CD14-positive monocyte (primary cell): ENCODE data around the gene CSTF1. TPM values are rescaled to one million over a fixed set of nuclear protein-coding genes. Genes with fewer than 3 reads are reported as not detected.

Experiments used
- DNase-seq, 3 donors: peaks; one replicate each; pipeline ENCODE4 v3.0.0-alpha.2; 2011 to 2022
- H2AFZ ChIP-seq: 2 replicates; pipeline ENCODE4 v1.6.0; 2012; ENCODE audit warnings: mild to moderate bottlenecking, low read depth, low read length, inconsistent platforms; ENCODE audit not compliant: insufficient read depth, poor library complexity, severe bottlenecking
- H3K27ac ChIP-seq, 2 donors: 1 replicate in 1 of 2; 2 replicates in 1 of 2; pipeline ENCODE4 v1.5.1; 2012 to 2013; ENCODE audit warnings: low read length in 2 of 2, control low read depth in 1 of 2, inconsistent platforms in 1 of 2, low read depth in 1 of 2, mild to moderate bottlenecking in 1 of 2
- H3K27me3 ChIP-seq, 2 donors: one replicate each; pipeline versions ENCODE4 v1.6.0 to v1.6.1; 2011 to 2013; ENCODE audit warnings: low read length in 2 of 2; ENCODE audit not compliant: control insufficient read depth in 2 of 2, insufficient read depth in 2 of 2
- H3K36me3 ChIP-seq, 2 donors: replicated peaks in 1 of 2; 1 replicate in 1 of 2; 2 replicates in 1 of 2; pipeline versions ENCODE4 v1.5.1 to v1.6.1; 2012 to 2013; ENCODE audit warnings: low read length in 2 of 2, control low read depth in 1 of 2, inconsistent platforms in 1 of 2, mild to moderate bottlenecking in 1 of 2; ENCODE audit not compliant: insufficient read depth in 2 of 2, control insufficient read depth in 1 of 2
- H3K4me1 ChIP-seq, 2 donors: 1 replicate in 1 of 2; 2 replicates in 1 of 2; pipeline versions ENCODE4 v1.5.1 to v1.6.1; 2012 to 2013; ENCODE audit warnings: low read length in 2 of 2, control low read depth in 1 of 2, inconsistent platforms in 1 of 2, mild to moderate bottlenecking in 1 of 2, moderate library complexity in 1 of 2; ENCODE audit not compliant: insufficient read depth in 2 of 2, control insufficient read depth in 1 of 2
- H3K4me2 ChIP-seq: replicated peaks from 2 replicates; pipeline ENCODE3; 2012; ENCODE audit warnings: low read length, moderate library complexity, mild to moderate bottlenecking; ENCODE audit not compliant: poor library complexity, severe bottlenecking; ENCODE audit errors: extremely low read depth
- H3K4me3 ChIP-seq, 3 experiments: fragments of 200-600 bp in 1 of 3; sonication (generic) in 1 of 3; replicated peaks in 1 of 3; 1 replicate in 2 of 3; 2 replicates in 1 of 3; pipeline ENCODE4 v1.5.1; 2011 to 2013; ENCODE audit warnings: low read length in 3 of 3, mild to moderate bottlenecking in 3 of 3, control low read depth in 2 of 3, low read depth in 2 of 3, inconsistent platforms in 1 of 3, moderate library complexity in 1 of 3
- H3K79me2 ChIP-seq: 2 replicates; pipeline ENCODE4 v1.6.0; 2012; ENCODE audit warnings: mild to moderate bottlenecking, control low read depth, inconsistent platforms, low read length, moderate library complexity; ENCODE audit not compliant: insufficient read depth
- H3K9ac ChIP-seq: 2 replicates; pipeline ENCODE4 v1.6.0; 2017; ENCODE audit warnings: low read length, mild to moderate bottlenecking; ENCODE audit not compliant: insufficient read depth, poor library complexity, severe bottlenecking
- H3K9me3 ChIP-seq, 2 donors: replicated peaks in 1 of 2; 1 replicate in 1 of 2; 2 replicates in 1 of 2; pipeline versions ENCODE4 v1.5.1 to v1.6.1; 2012 to 2013; ENCODE audit warnings: low read length in 2 of 2, control low read depth in 1 of 2; ENCODE audit not compliant: control insufficient read depth in 1 of 2, insufficient read depth in 1 of 2
- H4K20me1 ChIP-seq: 2 replicates; pipeline ENCODE4 v1.6.0; 2012; ENCODE audit warnings: mild to moderate bottlenecking, low read length, control low read depth, moderate library complexity; ENCODE audit not compliant: insufficient read depth
- H3K27ac Mint-ChIP-seq, 7 donors: one replicate each; pipeline ENCODE4 v1.8.0; 2020; ENCODE audit warnings: mild to moderate bottlenecking in 7 of 7, mixed read lengths in 7 of 7, moderate library complexity in 6 of 7, inconsistent platforms in 2 of 7
- H3K27me3 Mint-ChIP-seq, 3 donors: one replicate each; pipeline ENCODE4 v1.8.0; 2021 to 2022; ENCODE audit warnings: low read depth in 3 of 3, mild to moderate bottlenecking in 3 of 3, mixed read lengths in 3 of 3, moderate library complexity in 3 of 3, inconsistent platforms in 1 of 3
- H3K36me3 Mint-ChIP-seq, 2 donors: one replicate each; pipeline ENCODE4 v1.8.0; 2020; ENCODE audit warnings: mixed read lengths in 2 of 2, inconsistent platforms in 1 of 2, mild to moderate bottlenecking in 1 of 2
- H3K4me1 Mint-ChIP-seq: one replicate; pipeline ENCODE4 v1.8.0; 2020; ENCODE audit warnings: mild to moderate bottlenecking, mixed read lengths
- H3K4me3 Mint-ChIP-seq, 2 donors: one replicate each; pipeline ENCODE4 v1.8.0; 2020; ENCODE audit warnings: mild to moderate bottlenecking in 2 of 2, mixed read lengths in 2 of 2, moderate library complexity in 1 of 2
- H3K9me3 Mint-ChIP-seq, 7 donors: one replicate each; pipeline ENCODE4 v1.8.0; 2020 to 2022; ENCODE audit warnings: mixed read lengths in 7 of 7, mild to moderate bottlenecking in 6 of 7, moderate library complexity in 6 of 7, inconsistent platforms in 2 of 7
- CTCF ChIP-seq: fragments of 200-600 bp; IDR thresholded peaks from one replicate; pipeline ENCODE4 v1.8.0; 2022; ENCODE audit warnings: antibody characterized with exemption, mild to moderate bottlenecking
- WGBS: methylation state at CpG from one replicate; pipeline ENCODE4 v1.1.5; 2013; ENCODE audit warnings: missing lambda C conversion rate; ENCODE audit not compliant: insufficient coverage; 5-methylcytosine and 5-hydroxymethylcytosine counted together
- intact Hi-C, 2 donors: fragments of 100-400 bp; cut with micrococcal nuclease; formaldehyde crosslinking; loops; one replicate each; pipeline versions ENCODE4 v1.15.0 to v1.15.1; 2023
- polyA plus RNA-seq, 3 donors: library from polyadenylated mRNA; depleted of rRNA in 1 of 3; unstranded in 2 of 3; stranded (reverse) in 1 of 3; fragments of 300-500 nt in 2 of 3; fragments of >200 nt in 1 of 3; fragmentation: Illumina TruSeq in 2 of 3; gene quantifications; 1 replicate in 2 of 3; 2 replicates in 1 of 3; pipeline ENCODE4 v1.2.3, GENCODE V29; 2012 to 2021

The CSTF1 gene
- polyA plus RNA-seq, 3 donors, result 7.7 to 15.7 (median 10.7) TPM

DNA sequence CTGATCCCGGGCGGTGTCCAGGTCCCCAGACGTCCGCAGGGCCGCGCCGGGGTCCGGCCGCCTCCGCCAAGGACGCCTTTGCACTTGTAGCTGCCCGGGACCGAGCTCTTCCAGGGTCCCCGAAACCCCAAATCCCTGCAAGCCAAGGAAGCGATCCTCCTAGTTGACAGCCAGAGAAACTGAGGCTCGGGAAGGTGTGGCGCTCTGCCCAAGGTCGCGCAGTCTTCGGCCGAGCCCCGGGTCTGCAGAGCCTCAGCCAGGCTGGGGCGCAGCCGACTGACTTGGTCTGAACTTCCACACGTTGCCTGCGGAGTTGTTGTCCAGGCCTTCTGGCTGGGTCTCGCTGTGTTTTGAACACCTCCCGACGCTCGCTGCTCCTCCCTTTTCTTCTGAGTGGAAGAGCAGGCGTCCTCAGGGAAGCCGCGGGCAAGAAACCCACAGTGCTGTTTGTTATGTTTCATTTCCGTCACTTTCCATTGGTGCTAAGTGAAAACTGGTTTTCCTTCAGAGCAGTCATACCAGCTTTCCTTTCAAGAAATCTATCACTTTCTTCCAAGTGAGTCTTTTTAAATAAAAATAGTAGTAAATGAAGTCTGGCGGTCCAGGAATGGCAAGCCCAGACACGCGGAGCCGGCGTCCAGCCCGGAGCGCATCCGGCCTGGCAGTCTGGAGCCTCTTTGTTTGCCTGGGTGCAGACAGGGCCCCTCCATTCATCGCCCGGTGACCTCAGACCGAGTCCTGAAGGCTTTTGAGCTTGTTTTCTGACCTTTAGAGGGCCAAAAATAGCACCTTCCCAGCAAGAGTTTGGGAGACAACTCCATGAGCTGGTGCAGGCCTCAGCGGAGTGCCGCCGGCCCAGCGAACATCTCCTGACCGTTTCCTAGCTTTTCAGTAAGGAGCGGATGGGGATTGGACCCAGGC is 33.0 kb upstream of the CSTF1 start:
- H3K79me2 ChIP-seq, result peaks cover 3% of the 10 kb centered on the region
- intact Hi-C loops, result no loop called here
- H3K4me1 Mint-ChIP-seq, result peaks cover 22% of the 10 kb centered on the region
- H3K36me3 ChIP-seq, result no peaks in the 10 kb centered on the region
- TF ChIP-seq CTCF, result no peak
- H3K4me2 ChIP-seq, result peak overlapping the region; percentile 99
- peak overlapping the region; percentile 93 to 94 for H3K4me3 Mint-ChIP-seq
- no peaks in the 10 kb centered on the region for H3K9me3 ChIP-seq
- H3K4me3 ChIP-seq, result peak overlapping the region; percentile 79 to 91 (median 80)
- peak overlapping the region; percentile 77 for H3K9ac ChIP-seq
- H2AFZ ChIP-seq, result peak overlapping the region; percentile 98
- H3K27ac ChIP-seq, result peak overlapping the region in 1 of 2 donors; percentile 63
- H3K27me3 Mint-ChIP-seq, result peaks cover 5 to 10% (median 7%) of the 10 kb centered on the region in 3 donors
- no peaks in the 10 kb centered on the region for H3K27me3 ChIP-seq
- H3K9me3 Mint-ChIP-seq, result peaks cover 0 to 1% (median 0%) of the 10 kb centered on the region in 7 donors
- 31% methylated on average over 47 of the region's 51 CpGs for WGBS
- H3K36me3 Mint-ChIP-seq, result peaks cover 8 to 12% of the 10 kb centered on the region in 2 donors
- H3K27ac Mint-ChIP-seq, result peak overlapping the region; percentile 72 to 91 (median 84)
- H4K20me1 ChIP-seq, result peaks cover 4% of the 10 kb centered on the region
- DNase-seq, result peak in 1 of 3 donors; percentile 11
- peaks cover 12 to 18% of the 10 kb centered on the region in 2 donors for H3K4me1 ChIP-seq

DNA sequence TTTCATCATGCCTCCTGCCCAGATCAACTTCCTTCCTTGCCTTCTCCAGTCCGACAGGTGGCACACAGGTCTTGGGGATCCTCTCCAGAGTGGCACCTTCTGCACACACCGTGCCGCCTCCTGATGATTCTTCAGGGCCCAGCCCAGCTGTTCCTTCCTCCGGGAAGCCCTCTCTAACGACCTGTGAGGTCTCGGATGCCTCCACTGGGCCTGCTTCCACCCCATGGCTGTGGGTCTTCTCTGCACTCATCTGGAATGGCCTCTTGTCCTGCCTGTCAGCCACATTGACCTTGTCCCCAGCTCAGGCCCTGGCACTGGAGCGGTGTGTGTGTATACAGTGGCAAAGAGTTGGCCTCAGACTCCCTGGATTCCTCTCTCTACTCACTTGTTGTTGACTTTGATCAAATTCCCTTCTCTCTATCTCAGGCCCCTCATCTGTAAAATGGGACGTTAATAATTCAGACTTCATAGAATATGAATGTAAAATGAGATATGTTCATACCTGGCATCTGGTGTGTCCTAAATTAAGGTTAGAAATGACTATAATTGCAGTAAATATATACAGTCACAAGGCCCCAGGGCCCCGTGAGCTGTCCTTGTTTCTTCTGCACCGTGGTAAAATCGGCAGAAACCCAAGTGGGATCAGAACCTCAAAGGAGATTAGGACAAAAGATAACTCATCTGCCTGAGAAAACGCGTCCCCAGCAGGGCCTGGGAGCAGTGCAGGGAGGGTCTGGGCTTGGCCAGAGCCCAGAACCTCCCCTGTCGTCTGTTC is 32.1 kb upstream of the CSTF1 start:
- intact Hi-C loops, result no loop called here
- TF ChIP-seq CTCF, result no peak
- no peaks in the 10 kb centered on the region for H3K27me3 ChIP-seq
- H3K36me3 ChIP-seq, result peaks cover 0 to 5% of the 10 kb centered on the region in 2 donors
- no peak overlapping the region for H3K9ac ChIP-seq
- Mint-ChIP-seq H3K36me3 (peaks cover 12 to 18% of the 10 kb centered on the region in 2 donors), H3K9me3 (peaks cover 0 to 1% (median 0%) of the 10 kb centered on the region in 7 donors), H3K27me3 (peaks cover 5 to 7% (median 6%) of the 10 kb centered on the region in 3 donors), H3K4me1 (peaks cover 22% of the 10 kb centered on the region), H3K27ac (peak overlapping the region in 4 of 7 donors; percentile 37 to 84 (median 48)), H3K4me3 (peak overlapping the region; percentile 21 to 93)
- H3K9me3 ChIP-seq, result no peaks in the 10 kb centered on the region
- no peak overlapping the region for H3K27ac ChIP-seq
- H3K4me3 ChIP-seq, result no peak overlapping the region
- H3K4me2 ChIP-seq, result peak overlapping the region; percentile 99
- H3K79me2 ChIP-seq, result peaks cover 3% of the 10 kb centered on the region
- peaks cover 12 to 18% of the 10 kb centered on the region in 2 donors for H3K4me1 ChIP-seq
- DNase-seq, result no peak
- 90% methylated on average over 7 of the region's 14 CpGs for WGBS
- peaks cover 4% of the 10 kb centered on the region for H4K20me1 ChIP-seq
- no peak overlapping the region for H2AFZ ChIP-seq
